Rectal smooth muscle tissue (tissue), 1 donor: ENCODE data around the gene EHBP1.

Source experiments
- H3K27ac ChIP-seq: one replicate; pipeline ENCODE4 v1.7.0; 2013; ENCODE audit warnings: low read depth, low read length, inconsistent platforms
- H3K27me3 ChIP-seq: one replicate; pipeline ENCODE4 v1.7.0; 2013; ENCODE audit warnings: low read length; ENCODE audit not compliant: control insufficient read depth, insufficient read depth
- H3K36me3 ChIP-seq: one replicate; pipeline ENCODE4 v1.7.0; 2013; ENCODE audit warnings: low read length; ENCODE audit not compliant: control insufficient read depth, insufficient read depth
- H3K4me1 ChIP-seq: one replicate; pipeline ENCODE4 v1.7.0; 2013; ENCODE audit warnings: low read length; ENCODE audit not compliant: control insufficient read depth, insufficient read depth
- H3K4me3 ChIP-seq: one replicate; pipeline ENCODE4 v1.7.0; 2013; ENCODE audit warnings: low read length
- H3K9ac ChIP-seq: one replicate; pipeline ENCODE4 v1.7.0; 2013; ENCODE audit warnings: low read length

Gene EHBP1

GRCh38 chr2:62774555-62775366, 69.2 kb downstream of the EHBP1 start:
- no peaks in the 10 kb centered on the region for H3K27me3 ChIP-seq
- no peak overlapping the region for H3K9ac ChIP-seq
- no peaks in the 10 kb centered on the region for H3K36me3 ChIP-seq
- peaks cover 6% of the 10 kb centered on the region for H3K4me1 ChIP-seq
- no peak overlapping the region for H3K27ac ChIP-seq
- H3K4me3 ChIP-seq, result no peak overlapping the region

GRCh38 chr2:62775367-62775668, 69.8 kb downstream of the EHBP1 start:
- Histone ChIP-seq H3K4me3 (no peak overlapping the region), H3K27ac (no peak overlapping the region), H3K9ac (no peak overlapping the region), H3K27me3 (no peaks in the 10 kb centered on the region), H3K36me3 (no peaks in the 10 kb centered on the region), H3K4me1 (peaks cover 6% of the 10 kb centered on the region)

GRCh38 chr2:62783679-62784078, 78.2 kb downstream of the EHBP1 start:
- Histone ChIP-seq H3K36me3 (no peaks in the 10 kb centered on the region), H3K27me3 (no peaks in the 10 kb centered on the region), H3K9ac (no peak overlapping the region), H3K4me3 (no peak overlapping the region), H3K4me1 (peaks cover 3% of the 10 kb centered on the region), H3K27ac (no peak overlapping the region)

- peaks cover 7% of the 10 kb centered on the region for H3K4me1 ChIP-seq
- no peaks in the 10 kb centered on the region for H3K27me3 ChIP-seq
- no peaks in the 10 kb centered on the region for H3K36me3 ChIP-seq
- H3K9ac ChIP-seq, result no peak overlapping the region
- no peak overlapping the region for H3K4me3 ChIP-seq
- H3K27ac ChIP-seq, result no peak overlapping the region
These were observed 78.8 kb downstream of the EHBP1 start for GRCh38 chr2:62784341-62784740.

GRCh38 chr2:62785216-62785615, 79.7 kb downstream of the EHBP1 start:
- Histone ChIP-seq H3K27me3 (no peaks in the 10 kb centered on the region), H3K36me3 (no peaks in the 10 kb centered on the region), H3K27ac (no peak overlapping the region), H3K4me3 (no peak overlapping the region), H3K4me1 (peaks cover 10% of the 10 kb centered on the region), H3K9ac (no peak overlapping the region)

GRCh38 chr2:62785810-62786597, 80.5 kb downstream of the EHBP1 start:
- Histone ChIP-seq H3K9ac (no peak overlapping the region), H3K27ac (no peak overlapping the region), H3K4me1 (peaks cover 10% of the 10 kb centered on the region), H3K27me3 (no peaks in the 10 kb centered on the region), H3K4me3 (no peak overlapping the region), H3K36me3 (no peaks in the 10 kb centered on the region)

GRCh38 chr2:62787386-62787785, 81.9 kb downstream of the EHBP1 start:
- H3K27ac ChIP-seq, result no peak overlapping the region
- no peaks in the 10 kb centered on the region for H3K36me3 ChIP-seq
- H3K4me1 ChIP-seq, result peaks cover 16% of the 10 kb centered on the region
- no peak overlapping the region for H3K9ac ChIP-seq
- H3K27me3 ChIP-seq, result no peaks in the 10 kb centered on the region
- no peak overlapping the region for H3K4me3 ChIP-seq

GRCh38 chr2:62789518-62789917, 84.0 kb downstream of the EHBP1 start:
- H3K4me3 ChIP-seq, result no peak overlapping the region
- H3K27me3 ChIP-seq, result no peaks in the 10 kb centered on the region
- H3K9ac ChIP-seq, result no peak overlapping the region
- peaks cover 20% of the 10 kb centered on the region for H3K4me1 ChIP-seq
- no peaks in the 10 kb centered on the region for H3K36me3 ChIP-seq
- no peak overlapping the region for H3K27ac ChIP-seq

- H3K9ac ChIP-seq, result no peak overlapping the region
- H3K27ac ChIP-seq, result no peak overlapping the region
- peaks cover 20% of the 10 kb centered on the region for H3K4me1 ChIP-seq
- no peak overlapping the region for H3K4me3 ChIP-seq
- no peaks in the 10 kb centered on the region for H3K27me3 ChIP-seq
- no peaks in the 10 kb centered on the region for H3K36me3 ChIP-seq
These were observed 84.4 kb downstream of the EHBP1 start for GRCh38 chr2:62789918-62790317.

- H3K9ac ChIP-seq, result no peak overlapping the region
- no peaks in the 10 kb centered on the region for H3K27me3 ChIP-seq
- peaks cover 31% of the 10 kb centered on the region for H3K4me1 ChIP-seq
- H3K27ac ChIP-seq, result no peak overlapping the region
- no peak overlapping the region for H3K4me3 ChIP-seq
- H3K36me3 ChIP-seq, result no peaks in the 10 kb centered on the region
These were observed 86.9 kb downstream of the EHBP1 start for GRCh38 chr2:62792408-62792807.

- H3K4me1 ChIP-seq, result peaks cover 29% of the 10 kb centered on the region
- no peak overlapping the region for H3K4me3 ChIP-seq
- H3K27me3 ChIP-seq, result no peaks in the 10 kb centered on the region
- H3K27ac ChIP-seq, result no peak overlapping the region
- no peaks in the 10 kb centered on the region for H3K36me3 ChIP-seq
- no peak overlapping the region for H3K9ac ChIP-seq
These were observed 87.7 kb downstream of the EHBP1 start for GRCh38 chr2:62793213-62793612.

- Histone ChIP-seq H3K36me3 (no peaks in the 10 kb centered on the region), H3K27ac (no peak overlapping the region), H3K27me3 (no peaks in the 10 kb centered on the region), H3K9ac (no peak overlapping the region), H3K4me1 (peaks cover 24% of the 10 kb centered on the region), H3K4me3 (no peak overlapping the region)
These were observed 89.3 kb downstream of the EHBP1 start for GRCh38 chr2:62794791-62795190.

GRCh38 chr2:62795341-62795740, 89.8 kb downstream of the EHBP1 start:
- Histone ChIP-seq H3K27ac (no peak overlapping the region), H3K36me3 (no peaks in the 10 kb centered on the region), H3K27me3 (no peaks in the 10 kb centered on the region), H3K4me3 (no peak overlapping the region), H3K4me1 (peaks cover 21% of the 10 kb centered on the region), H3K9ac (no peak overlapping the region)
